ENCODE measurements around the gene STRBP.
"Not testable (repeated sequence)": the region's sequence is repeated elsewhere in the genome, so short reads cannot be mapped to it uniquely, and the experiment has no call there.

The STRBP gene

DNA sequence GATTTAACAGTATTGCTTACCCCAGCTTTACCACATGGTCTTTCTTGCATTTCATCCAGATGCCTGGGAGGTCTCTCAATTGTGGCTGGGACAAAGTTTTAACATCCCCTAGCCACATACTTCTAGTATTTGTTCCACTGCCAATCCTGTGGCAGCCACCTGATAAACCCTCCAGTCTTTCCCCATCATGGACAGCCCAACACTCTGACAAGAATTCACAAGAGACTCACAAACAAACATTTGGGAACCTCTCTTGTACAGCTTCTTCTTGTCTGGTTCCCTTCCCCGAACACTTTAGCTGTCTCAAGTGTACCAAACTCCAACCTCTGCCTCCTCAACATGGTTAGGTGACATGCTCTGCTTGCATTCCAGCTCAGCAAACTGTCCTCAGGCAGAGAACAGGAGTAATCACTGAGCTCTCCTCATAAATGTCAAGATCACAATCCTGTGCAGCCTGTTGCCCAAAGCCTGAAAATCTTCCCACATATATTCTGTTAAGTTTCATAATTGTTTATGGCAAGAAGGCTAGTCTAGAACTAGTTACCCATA, 59.7 kb downstream of the STRBP start:
- Histone ChIP-seq H3K27ac (no peak overlapping the region), H3K4me1 (ENCODE audit: control insufficient read depth in 1 of 2, insufficient read depth in 1 of 2, low read depth in 1 of 2, low read length in 1 of 2) (no peaks in the 10 kb centered on the region), H3K4me3 (ENCODE audit: low read depth in 1 of 2, low read length in 1 of 2) (no peak overlapping the region), H3K36me3 (no peaks in the 10 kb centered on the region), H3K9me3 (no peaks in the 10 kb centered on the region), H3K27me3 (no peaks in the 10 kb centered on the region)
- TF ChIP-seq, protein P1, sequence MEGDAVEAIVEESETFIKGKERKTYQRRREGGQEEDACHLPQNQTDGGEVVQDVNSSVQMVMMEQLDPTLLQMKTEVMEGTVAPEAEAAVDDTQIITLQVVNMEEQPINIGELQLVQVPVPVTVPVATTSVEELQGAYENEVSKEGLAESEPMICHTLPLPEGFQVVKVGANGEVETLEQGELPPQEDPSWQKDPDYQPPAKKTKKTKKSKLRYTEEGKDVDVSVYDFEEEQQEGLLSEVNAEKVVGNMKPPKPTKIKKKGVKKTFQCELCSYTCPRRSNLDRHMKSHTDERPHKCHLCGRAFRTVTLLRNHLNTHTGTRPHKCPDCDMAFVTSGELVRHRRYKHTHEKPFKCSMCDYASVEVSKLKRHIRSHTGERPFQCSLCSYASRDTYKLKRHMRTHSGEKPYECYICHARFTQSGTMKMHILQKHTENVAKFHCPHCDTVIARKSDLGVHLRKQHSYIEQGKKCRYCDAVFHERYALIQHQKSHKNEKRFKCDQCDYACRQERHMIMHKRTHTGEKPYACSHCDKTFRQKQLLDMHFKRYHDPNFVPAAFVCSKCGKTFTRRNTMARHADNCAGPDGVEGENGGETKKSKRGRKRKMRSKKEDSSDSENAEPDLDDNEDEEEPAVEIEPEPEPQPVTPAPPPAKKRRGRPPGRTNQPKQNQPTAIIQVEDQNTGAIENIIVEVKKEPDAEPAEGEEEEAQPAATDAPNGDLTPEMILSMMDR (IDR thresholded peaks at IDR 0.05), result no peak

DNA sequence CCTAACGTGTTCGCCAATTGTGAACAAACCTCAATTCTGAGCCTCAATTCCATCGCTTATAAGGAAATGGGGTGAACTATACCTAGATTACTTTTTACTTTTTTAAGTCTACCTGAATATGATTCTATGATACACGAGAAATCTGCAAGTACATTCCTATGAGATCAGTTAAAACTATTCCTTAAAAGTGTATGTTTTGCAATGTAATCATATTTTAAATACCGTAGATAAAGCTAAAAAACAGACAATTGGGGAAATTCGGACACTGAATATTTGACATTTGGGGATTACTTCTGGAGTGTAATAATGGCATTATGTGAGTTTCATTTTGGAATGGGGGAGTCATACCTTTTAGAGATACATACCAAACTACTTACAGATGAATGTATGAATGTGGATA, 62.3 kb downstream of the STRBP start:
- no peaks in the 10 kb centered on the region for H3K4me1 ChIP-seq (ENCODE audit: control insufficient read depth in 1 of 2, insufficient read depth in 1 of 2, low read depth in 1 of 2, low read length in 1 of 2)
- no peak overlapping the region for H3K4me3 ChIP-seq (ENCODE audit: low read depth in 1 of 2, low read length in 1 of 2)
- TF ChIP-seq, protein P1 (IDR thresholded peaks at IDR 0.05), result no peak
- H3K36me3 ChIP-seq, result no peaks in the 10 kb centered on the region
- no peaks in the 10 kb centered on the region for H3K27me3 ChIP-seq
- no peak overlapping the region for H3K27ac ChIP-seq
- H3K9me3 ChIP-seq, result no peaks in the 10 kb centered on the region

DNA sequence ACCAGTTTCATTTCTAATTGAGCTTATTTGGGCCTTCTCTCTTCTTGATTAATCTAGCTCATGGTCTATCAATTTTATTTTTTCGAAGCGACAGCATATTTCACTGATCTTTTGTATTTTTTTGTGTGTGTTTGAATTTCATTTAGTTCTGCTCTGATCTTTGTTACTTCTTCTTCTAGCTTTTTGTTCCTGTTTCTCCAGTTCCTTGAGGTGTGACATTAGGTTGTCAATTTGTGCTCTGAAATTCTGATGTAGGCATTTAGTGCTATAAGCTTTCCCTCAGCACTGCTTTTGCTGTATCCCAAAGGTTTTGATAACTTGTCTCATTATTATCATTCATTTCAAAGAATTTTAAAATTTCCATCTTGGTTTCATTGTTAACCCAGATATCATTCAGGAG, 67.3 kb downstream of the STRBP start:
- H3K27ac ChIP-seq, result no peak overlapping the region
- H3K4me1 ChIP-seq (ENCODE audit: control insufficient read depth in 1 of 2, insufficient read depth in 1 of 2, low read depth in 1 of 2, low read length in 1 of 2), result no peaks in the 10 kb centered on the region
- H3K27me3 ChIP-seq, result no peaks in the 10 kb centered on the region
- TF ChIP-seq, protein P1 (IDR thresholded peaks at IDR 0.05), result no peak
- no peaks in the 10 kb centered on the region for H3K9me3 ChIP-seq
- no peak overlapping the region for H3K4me3 ChIP-seq (ENCODE audit: low read depth in 1 of 2, low read length in 1 of 2)
- no peaks in the 10 kb centered on the region for H3K36me3 ChIP-seq

DNA sequence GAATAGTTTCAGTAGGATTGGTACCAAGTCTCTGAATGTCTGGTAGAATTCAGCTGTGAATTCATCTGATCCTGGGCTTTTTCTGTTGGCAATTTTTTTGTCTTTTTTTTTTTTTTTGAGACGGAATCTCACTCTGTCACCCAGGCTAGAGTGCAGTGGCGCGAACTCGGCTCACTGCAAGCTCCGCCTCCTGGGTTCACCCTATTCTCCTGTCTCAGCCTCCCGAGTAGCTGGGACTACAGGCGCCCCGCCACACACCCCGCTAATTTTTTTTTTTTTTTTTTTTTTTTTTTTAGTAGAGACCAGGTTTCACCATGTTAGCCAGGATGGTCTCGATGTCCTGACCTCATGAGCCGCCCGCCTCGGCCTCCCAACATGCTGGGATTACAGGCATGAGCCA, 67.9 kb downstream of the STRBP start:
- H3K4me3 ChIP-seq (ENCODE audit: low read depth in 1 of 2, low read length in 1 of 2); H3K36me3 ChIP-seq; H3K4me1 ChIP-seq (ENCODE audit: control insufficient read depth in 1 of 2, insufficient read depth in 1 of 2, low read depth in 1 of 2, low read length in 1 of 2); H3K27me3 ChIP-seq; H3K27ac ChIP-seq; H3K9me3 ChIP-seq: not testable (repeated sequence)

DNA sequence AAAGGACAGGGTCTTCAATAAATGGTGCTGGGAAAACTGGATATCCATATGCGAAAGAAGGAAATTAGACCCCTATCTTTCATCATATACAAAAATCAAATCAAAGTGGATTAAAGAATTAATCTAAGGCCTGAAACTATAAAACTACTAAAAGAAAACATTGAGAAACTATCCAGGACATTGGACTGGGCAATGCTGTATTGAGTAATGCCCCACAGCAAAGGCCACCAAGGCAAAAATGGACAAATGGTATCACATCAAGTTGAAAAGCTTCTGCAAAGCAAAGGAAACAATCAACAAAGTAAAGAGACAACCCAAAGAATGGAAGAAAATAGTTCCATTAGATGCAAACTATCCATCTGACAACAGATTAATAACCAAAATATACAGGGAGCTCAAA, 72.3 kb downstream of the STRBP start:
- Histone ChIP-seq H3K27me3 (no peaks in the 10 kb centered on the region), H3K9me3 (no peaks in the 10 kb centered on the region), H3K4me3 (ENCODE audit: low read depth in 1 of 2, low read length in 1 of 2) (no peak overlapping the region), H3K4me1 (ENCODE audit: control insufficient read depth in 1 of 2, insufficient read depth in 1 of 2, low read depth in 1 of 2, low read length in 1 of 2) (no peaks in the 10 kb centered on the region), H3K36me3 (no peaks in the 10 kb centered on the region), H3K27ac (no peak overlapping the region)
- TF ChIP-seq, protein P1 (IDR thresholded peaks at IDR 0.05), result no peak

DNA sequence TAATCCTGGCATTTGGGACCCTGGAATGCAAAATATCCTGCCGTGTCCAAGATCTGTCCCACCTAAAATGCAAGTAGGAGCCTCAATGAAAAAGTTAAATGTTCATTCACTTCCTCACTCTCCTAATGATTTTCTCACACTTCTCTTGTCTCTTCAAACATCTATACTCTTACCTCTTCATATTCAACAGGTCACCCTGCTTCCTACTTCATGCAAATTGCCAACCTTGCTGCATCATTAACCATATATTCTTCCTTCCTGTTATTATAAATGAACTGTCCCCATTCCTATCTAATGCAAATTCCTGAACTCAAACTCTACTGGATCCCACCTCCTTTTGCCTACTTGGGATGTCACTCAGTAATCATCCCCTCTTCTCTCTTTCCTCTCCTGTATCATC, 74.4 kb downstream of the STRBP start:
- TF ChIP-seq, protein P1 (IDR thresholded peaks at IDR 0.05), result no peak
- Histone ChIP-seq H3K4me3 (ENCODE audit: low read depth in 1 of 2, low read length in 1 of 2) (no peak overlapping the region), H3K36me3 (no peaks in the 10 kb centered on the region), H3K4me1 (ENCODE audit: control insufficient read depth in 1 of 2, insufficient read depth in 1 of 2, low read depth in 1 of 2, low read length in 1 of 2) (no peaks in the 10 kb centered on the region), H3K9me3 (no peaks in the 10 kb centered on the region), H3K27me3 (no peaks in the 10 kb centered on the region), H3K27ac (no peak overlapping the region)

Measured in neutrophil (primary cell).